Endothelial cell of umbilical vein (primary cell): ENCODE results near the gene NSD1. TPM values are rescaled to one million over a fixed set of nuclear protein-coding genes. Genes with fewer than 3 reads are reported as not detected.

Experiments
- BruUV-seq: library from RNA; stranded (reverse); fragments of 400-500 nt; replicated peaks from 2 replicates; lab custom pipeline; 2021; lab: Mats Ljungman, UMichigan
- CTCF ChIA-PET: fragments of 300-600, 350-600 bp; sonication (Branson Sonifier 250); formaldehyde crosslinking; loops from one replicate; lab custom pipeline; 2021; ENCODE audit warnings: antibody characterized with exemption, inconsistent platforms; lab: Charles Lee
- POLR2A ChIA-PET: fragments of 300-600, 350-600 bp; sonication (Branson Sonifier 250); formaldehyde crosslinking; loops from one replicate; lab custom pipeline; 2021; ENCODE audit warnings: antibody characterized with exemption, inconsistent platforms; lab: Charles Lee
- DNase-seq: peaks from one replicate; pipeline ENCODE4 v3.0.0-alpha.2; 2011; ENCODE audit warnings: low read depth, low spot score
- FAIRE-seq: peaks from 2 replicates; lab custom pipeline; 2011; peaks lifted over from hg19 to GRCh38; lab: Jason Lieb, UNC
- H2AFZ ChIP-seq: 2 replicates; pipeline ENCODE4 v1.6.0; 2012; ENCODE audit warnings: low read depth, low read length, control low read depth, inconsistent platforms
- H3K27ac ChIP-seq: 2 replicates; pipeline ENCODE4 v1.5.1; 2011; ENCODE audit warnings: low read depth, mild to moderate bottlenecking, control low read depth, low read length, moderate library complexity; ENCODE audit not compliant: insufficient read depth
- H3K27me3 ChIP-seq, 2 experiments: 2 replicates each; pipeline versions ENCODE4 v1.6.0 to v1.6.1; 2011; ENCODE audit warnings: low read length in 2 of 2, mixed read lengths in 1 of 2; ENCODE audit not compliant: control insufficient read depth in 2 of 2, insufficient read depth in 2 of 2
- H3K36me3 ChIP-seq, 2 experiments: 2 replicates in 1 of 2; 3 replicates in 1 of 2; pipeline ENCODE4 v1.5.1; 2011; ENCODE audit warnings: low read length in 2 of 2, mild to moderate bottlenecking in 1 of 2, moderate library complexity in 1 of 2; ENCODE audit not compliant: control insufficient read depth in 2 of 2, insufficient read depth in 2 of 2; ENCODE audit errors: extremely low read depth in 1 of 2
- H3K4me1 ChIP-seq: 3 replicates; pipeline ENCODE4 v1.5.1; 2011; ENCODE audit warnings: mild to moderate bottlenecking, low read length; ENCODE audit not compliant: control insufficient read depth, insufficient read depth; ENCODE audit errors: extremely low read depth
- H3K4me2 ChIP-seq: 2 replicates; pipeline ENCODE4 v1.6.1; 2011; ENCODE audit warnings: low read length, control low read depth, mixed read lengths; ENCODE audit not compliant: insufficient read depth
- H3K4me3 ChIP-seq, 3 experiments: fragments of 200-600 bp in 1 of 3; sonication (generic), shearing (Covaris generic) in 1 of 3; replicated peaks in 1 of 3; 2 replicates each; pipeline ENCODE4 v1.5.1; 2011 to 2016; ENCODE audit warnings: control low read depth in 3 of 3, low read length in 3 of 3, mild to moderate bottlenecking in 2 of 3, inconsistent platforms in 1 of 3, low read depth in 1 of 3, moderate library complexity in 1 of 3; ENCODE audit not compliant: insufficient read depth in 1 of 3
- H3K79me2 ChIP-seq: 2 replicates; pipeline ENCODE4 v1.6.0; 2012; ENCODE audit warnings: low read length, inconsistent platforms; ENCODE audit not compliant: control insufficient read depth, insufficient read depth
- H3K9ac ChIP-seq: replicated peaks from 2 replicates; pipeline ENCODE3; 2011; ENCODE audit warnings: low read length, control low read depth; ENCODE audit not compliant: insufficient read depth; ENCODE audit errors: extremely low read depth
- H3K9me1 ChIP-seq: replicated peaks from 3 replicates; pipeline ENCODE4 v1.6.0; 2011; ENCODE audit warnings: mild to moderate bottlenecking, low read length; ENCODE audit not compliant: control insufficient read depth, insufficient read depth; ENCODE audit errors: extremely low read depth
- H3K9me3 ChIP-seq: replicated peaks from 2 replicates; pipeline ENCODE4 v1.5.1; 2012; ENCODE audit warnings: low read length, inconsistent platforms; ENCODE audit not compliant: control insufficient read depth, insufficient read depth
- H4K20me1 ChIP-seq: replicated peaks from 2 replicates; pipeline ENCODE3; 2011; ENCODE audit warnings: mild to moderate bottlenecking, low read length; ENCODE audit not compliant: control insufficient read depth, insufficient read depth; ENCODE audit errors: extremely low read depth
- EZH2 ChIP-seq: IDR thresholded peaks from 2 replicates; pipeline ENCODE4 v1.6.1; 2012; ENCODE audit warnings: borderline replicate concordance, low read depth, mild to moderate bottlenecking, moderate library complexity, low read length, inconsistent platforms; ENCODE audit not compliant: severe bottlenecking
- FOS ChIP-seq: IDR thresholded peaks from 2 replicates; pipeline ENCODE4 v1.6.1; 2011; ENCODE audit warnings: mild to moderate bottlenecking, low read length, moderate library complexity, borderline replicate concordance; ENCODE audit not compliant: insufficient read depth
- GATA2 ChIP-seq: IDR thresholded peaks from 2 replicates; pipeline ENCODE4 v1.7.0; 2011; ENCODE audit warnings: low read depth, mild to moderate bottlenecking, moderate library complexity, mixed read lengths, low read length; ENCODE audit not compliant: insufficient read length, insufficient read depth
- JUN ChIP-seq: IDR thresholded peaks from 2 replicates; pipeline ENCODE4 v1.6.1; 2011; ENCODE audit warnings: borderline replicate concordance, low read depth; ENCODE audit not compliant: insufficient read length, insufficient read depth
- MYC ChIP-seq: IDR thresholded peaks from one replicate; pipeline ENCODE4 v1.6.1; 2011; ENCODE audit warnings: mild to moderate bottlenecking, low read depth, low read length
- POLR2A ChIP-seq: IDR thresholded peaks from 2 replicates; pipeline ENCODE4 v1.6.1; 2012; ENCODE audit warnings: low read depth, mild to moderate bottlenecking, control low read depth, low read length
- POLR2AphosphoS5 ChIP-seq: IDR thresholded peaks from 2 replicates; pipeline ENCODE4 v1.6.1; 2012; ENCODE audit warnings: low read depth, mild to moderate bottlenecking, control low read depth, low read length, moderate library complexity; ENCODE audit not compliant: insufficient read depth
- dilution Hi-C: fragments of 300-500 bp; cut with MboI; formaldehyde crosslinking; loops from one replicate; pipeline ENCODE4 v1.15.0; 2019; ENCODE audit warnings: low sequenced_read_pairs; ENCODE audit not compliant: extremely low pct_ligation_motif_present
- intact Hi-C: fragments of 100-400 bp; cut with micrococcal nuclease; formaldehyde crosslinking; loops from one replicate; pipeline ENCODE4 v1.10.0; 2022
- polyA plus RNA-seq, 4 experiments: library from polyadenylated mRNA; depleted of rRNA in 3 of 4; stranded (reverse) in 3 of 4; unstranded in 1 of 4; fragments of >200 nt; gene quantifications; 2 replicates each; pipeline versions ENCODE4 v1.2.1 to v1.2.3, GENCODE V29; 2011 to 2012; ENCODE audit warnings: missing spikeins in 1 of 4
- total RNA-seq: library from RNA; stranded (reverse); gene quantifications from 2 replicates; pipeline ENCODE4 v1.2.3, GENCODE V29; 2021
- TF ChIP-seq, protein P1 (sequence below), 2 donors: IDR thresholded peaks; 1 replicate in 1 of 2; 2 replicates in 1 of 2; pipeline ENCODE4 v1.5.1; 2011; ENCODE audit warnings: low read length in 2 of 2, mild to moderate bottlenecking in 2 of 2, moderate library complexity in 2 of 2, control low read depth in 1 of 2, inconsistent platforms in 1 of 2, low read depth in 1 of 2; ENCODE audit not compliant: insufficient read depth in 1 of 2; ENCODE audit errors: extremely low read depth in 1 of 2
- TF ChIP-seq, protein P2 (sequence below): IDR thresholded peaks from 2 replicates; pipeline ENCODE4 v1.6.1; 2011; ENCODE audit not compliant: insufficient read depth, insufficient read length

NSD1 gene
- total and polyA plus RNA-seq, 2 donors (not counting 3 experiments of a cell fraction or from before 2014, with no cell fraction given): 14.4 to 90.4 TPM

DNA sequence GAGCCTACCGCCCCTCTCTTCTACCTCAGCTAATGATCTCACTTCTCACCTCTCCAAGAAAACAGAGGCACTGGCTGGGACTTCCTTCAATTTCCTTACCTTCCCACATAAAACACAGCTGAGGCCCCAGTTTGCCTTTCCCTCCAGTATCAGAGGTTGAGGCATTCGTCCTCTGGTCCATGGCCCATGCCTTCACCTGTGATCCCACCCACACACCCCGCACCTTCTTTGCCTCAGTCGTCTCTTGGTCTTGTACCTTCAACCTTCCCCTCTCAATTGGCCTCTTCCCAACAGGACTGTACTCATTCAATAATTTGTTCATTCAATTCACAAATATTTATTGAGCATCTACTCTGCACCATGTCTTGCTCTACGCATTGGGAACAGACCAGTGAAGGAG is 11.0 kb upstream of the NSD1 start:
- H3K27ac ChIP-seq: no peak overlapping the region
- no peak overlapping the region for H2AFZ ChIP-seq
- dilution Hi-C loops (no loop called here), intact Hi-C loops (no loop called here)
- H3K9ac ChIP-seq: no peak overlapping the region
- no peaks in the 10 kb centered on the region for H3K4me1 ChIP-seq
- H3K27me3 ChIP-seq: no peaks in the 10 kb centered on the region
- BruUV-seq: no TSS peak
- no peaks in the 10 kb centered on the region for H3K79me2 ChIP-seq
- H3K4me3 ChIP-seq: no peak overlapping the region
- H3K4me2 ChIP-seq: no peak overlapping the region
- TF ChIP-seq POLR2AphosphoS5: no peak
- TF ChIP-seq POLR2A: no peak
- TF ChIP-seq GATA2: no peak
- no peak for TF ChIP-seq JUN
- TF ChIP-seq, protein P1, sequence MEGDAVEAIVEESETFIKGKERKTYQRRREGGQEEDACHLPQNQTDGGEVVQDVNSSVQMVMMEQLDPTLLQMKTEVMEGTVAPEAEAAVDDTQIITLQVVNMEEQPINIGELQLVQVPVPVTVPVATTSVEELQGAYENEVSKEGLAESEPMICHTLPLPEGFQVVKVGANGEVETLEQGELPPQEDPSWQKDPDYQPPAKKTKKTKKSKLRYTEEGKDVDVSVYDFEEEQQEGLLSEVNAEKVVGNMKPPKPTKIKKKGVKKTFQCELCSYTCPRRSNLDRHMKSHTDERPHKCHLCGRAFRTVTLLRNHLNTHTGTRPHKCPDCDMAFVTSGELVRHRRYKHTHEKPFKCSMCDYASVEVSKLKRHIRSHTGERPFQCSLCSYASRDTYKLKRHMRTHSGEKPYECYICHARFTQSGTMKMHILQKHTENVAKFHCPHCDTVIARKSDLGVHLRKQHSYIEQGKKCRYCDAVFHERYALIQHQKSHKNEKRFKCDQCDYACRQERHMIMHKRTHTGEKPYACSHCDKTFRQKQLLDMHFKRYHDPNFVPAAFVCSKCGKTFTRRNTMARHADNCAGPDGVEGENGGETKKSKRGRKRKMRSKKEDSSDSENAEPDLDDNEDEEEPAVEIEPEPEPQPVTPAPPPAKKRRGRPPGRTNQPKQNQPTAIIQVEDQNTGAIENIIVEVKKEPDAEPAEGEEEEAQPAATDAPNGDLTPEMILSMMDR (IDR thresholded peaks at IDR 0.05; ENCODE audit: extremely low read depth in 1 of 2, insufficient read depth in 1 of 2, low read depth in 1 of 2, low read length in 2 of 2): no peak
- no peak for TF ChIP-seq MYC
- TF ChIP-seq EZH2: no peak
- TF ChIP-seq FOS: no peak
- TF ChIP-seq, protein P2, sequence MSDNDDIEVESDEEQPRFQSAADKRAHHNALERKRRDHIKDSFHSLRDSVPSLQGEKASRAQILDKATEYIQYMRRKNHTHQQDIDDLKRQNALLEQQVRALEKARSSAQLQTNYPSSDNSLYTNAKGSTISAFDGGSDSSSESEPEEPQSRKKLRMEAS: no peak
- FAIRE-seq: no peak
- no peaks in the 10 kb centered on the region for H4K20me1 ChIP-seq
- H3K9me1 ChIP-seq: no peaks in the 10 kb centered on the region
- POLR2A ChIA-PET: no interaction called here
- DNase-seq: no peak
- no peaks in the 10 kb centered on the region for H3K36me3 ChIP-seq
- CTCF ChIA-PET: interaction anchor here (0.7 to 0.9 kb wide), 2 partner anchors 9 to 11 kb away, joined by 4 to 5 read pairs; no protein-coding TSS in a partner anchor
- no peaks in the 10 kb centered on the region for H3K9me3 ChIP-seq
